Type B pancreatic cell (in vitro differentiated cells): ENCODE measurements around the gene MYOT. TPM values are rescaled to one million over a fixed set of nuclear protein-coding genes. Genes with fewer than 3 reads are reported as not detected.

Experiments used
- DNase-seq: peaks from one replicate; pipeline ENCODE4 v3.0.0; 2021; ENCODE audit warnings: mixed read lengths; ENCODE audit not compliant: unreplicated experiment; ENCODE audit errors: extremely low spot score
- H3K27ac Mint-ChIP-seq: 2 replicates; pipeline ENCODE4 v1.8.0; 2021; ENCODE audit warnings: mild to moderate bottlenecking, mixed read lengths
- H3K27me3 Mint-ChIP-seq: 2 replicates; pipeline ENCODE4 v1.8.0; 2021; ENCODE audit warnings: mixed read lengths
- H3K36me3 Mint-ChIP-seq: 2 replicates; pipeline ENCODE4 v1.8.0; 2021; ENCODE audit warnings: mixed read lengths
- H3K4me1 Mint-ChIP-seq: one replicate; pipeline ENCODE4 v1.8.0; 2021; ENCODE audit warnings: mixed read lengths; ENCODE audit not compliant: unreplicated experiment
- H3K4me3 Mint-ChIP-seq: 2 replicates; pipeline ENCODE4 v1.8.0; 2021; ENCODE audit warnings: mild to moderate bottlenecking, mixed read lengths
- H3K9me3 Mint-ChIP-seq: 2 replicates; pipeline ENCODE4 v1.8.0; 2021; ENCODE audit warnings: mixed read lengths
- CTCF ChIP-seq: fragments of 200-600 bp; sonication (generic); conservative IDR thresholded peaks from 2 replicates; pipeline ENCODE4 v1.5.0; 2021; ENCODE audit warnings: antibody characterized with exemption, mild to moderate bottlenecking
- long read RNA-seq: library from polyadenylated mRNA; unstranded; transcript quantifications from one replicate; pipeline ENCODE4 v2.0.0, GENCODE V29; 2020
- total RNA-seq: library from RNA; stranded (reverse); gene quantifications from 2 replicates; pipeline ENCODE4 v1.2.1, GENCODE V29; 2021; ENCODE audit warnings: low replicate concordance

MYOT gene
- 0.56 TPM in 1 of 2 replicates, not detected in the other for total RNA-seq
- long read RNA-seq: 0 reads

- no peak for DNase-seq
- Mint-ChIP-seq H3K4me1 (no peaks in the 10 kb centered on the region), H3K36me3 (no peaks in the 10 kb centered on the region), H3K27me3 (peaks cover 6% of the 10 kb centered on the region), H3K4me3 (no peak within 1 kb of the TSS), H3K27ac (no peak within 1 kb of the TSS), H3K9me3 (no peaks in the 10 kb centered on the region)
- no peak for TF ChIP-seq CTCF
Measured at GRCh38 chr5:137867664-137868063, at the start of gene MYOT. TSS of gene MYOT (plus strand) at chr5:137867860. CDS start at chr5:137870652, 2,792 bp downstream.

- H3K4me1 Mint-ChIP-seq: no peaks in the 10 kb centered on the region
- no peak for TF ChIP-seq CTCF
- peaks cover 3% of the 10 kb centered on the region for H3K27me3 Mint-ChIP-seq
- DNase-seq: no peak
- H3K9me3 Mint-ChIP-seq: no peaks in the 10 kb centered on the region
- H3K27ac Mint-ChIP-seq: no peak overlapping the region
- H3K4me3 Mint-ChIP-seq: no peak overlapping the region
- no peaks in the 10 kb centered on the region for H3K36me3 Mint-ChIP-seq
Measured at GRCh38 chr5:137819766-137820165, 47.9 kb upstream of the MYOT start.

- Mint-ChIP-seq H3K4me1 (no peaks in the 10 kb centered on the region), H3K36me3 (no peaks in the 10 kb centered on the region), H3K4me3 (no peak overlapping the region), H3K27me3 (peaks cover 3% of the 10 kb centered on the region), H3K9me3 (no peaks in the 10 kb centered on the region), H3K27ac (no peak overlapping the region)
- DNase-seq: no peak
- TF ChIP-seq CTCF: peak; percentile 74
Measured at GRCh38 chr5:137822158-137822764, 45.4 kb upstream of the MYOT start.

- H3K4me1 Mint-ChIP-seq: no peaks in the 10 kb centered on the region
- DNase-seq: no peak
- TF ChIP-seq CTCF: no peak
- H3K36me3 Mint-ChIP-seq: no peaks in the 10 kb centered on the region
- H3K27me3 Mint-ChIP-seq: peaks cover 3% of the 10 kb centered on the region
- no peak overlapping the region for H3K27ac Mint-ChIP-seq
- no peak overlapping the region for H3K4me3 Mint-ChIP-seq
- no peaks in the 10 kb centered on the region for H3K9me3 Mint-ChIP-seq
Measured at GRCh38 chr5:137822984-137823383, 44.7 kb upstream of the MYOT start.

- no peak overlapping the region for H3K4me3 Mint-ChIP-seq
- no peak overlapping the region for H3K27ac Mint-ChIP-seq
- H3K27me3 Mint-ChIP-seq: peaks cover 7% of the 10 kb centered on the region
- no peaks in the 10 kb centered on the region for H3K9me3 Mint-ChIP-seq
- no peak for DNase-seq
- H3K4me1 Mint-ChIP-seq: no peaks in the 10 kb centered on the region
- no peak for TF ChIP-seq CTCF
- H3K36me3 Mint-ChIP-seq: no peaks in the 10 kb centered on the region
Measured at GRCh38 chr5:137825165-137825564, 42.5 kb upstream of the MYOT start.

GRCh38 chr5:137826067-137826466 lies 41.6 kb upstream of the MYOT start:
- DNase-seq: no peak
- peaks cover 7% of the 10 kb centered on the region for H3K27me3 Mint-ChIP-seq
- TF ChIP-seq CTCF: no peak
- H3K4me1 Mint-ChIP-seq: no peaks in the 10 kb centered on the region
- H3K36me3 Mint-ChIP-seq: no peaks in the 10 kb centered on the region
- no peaks in the 10 kb centered on the region for H3K9me3 Mint-ChIP-seq
- H3K27ac Mint-ChIP-seq: no peak overlapping the region
- H3K4me3 Mint-ChIP-seq: no peak overlapping the region
